H1 (cell line): ENCODE data around the gene MIEF2. TPM values are rescaled to one million over a fixed set of nuclear protein-coding genes. Genes with fewer than 3 reads are reported as not detected.

ENCODE experiments used
- ASH2L ChIP-seq: fragments of 200-600, 300-600 bp; sonication (generic); IDR thresholded peaks from one replicate; pipeline ENCODE4 v1.7.1; 2017; ENCODE audit warnings: low read length
- ATF2 ChIP-seq: IDR thresholded peaks from 2 replicates; pipeline ENCODE4 v1.6.1; 2012; ENCODE audit warnings: low read length, inconsistent platforms
- BRCA1 ChIP-seq: IDR thresholded peaks from 2 replicates; pipeline ENCODE4 v1.6.1; 2012; ENCODE audit warnings: low read depth, low read length, improper control_type of control experiment
- CBX8 ChIP-seq: fragments of 300-800, 300-1000 bp; sonication (generic); IDR thresholded peaks from 2 replicates; pipeline ENCODE4 v1.7.1; 2016; ENCODE audit warnings: low read depth, low read length, borderline replicate concordance
- CEBPB ChIP-seq: IDR thresholded peaks from 2 replicates; pipeline ENCODE4 v1.6.1; 2012; ENCODE audit warnings: low read depth, low read length
- EGR1 ChIP-seq: IDR thresholded peaks from 2 replicates; pipeline ENCODE4 v1.6.1; 2011; ENCODE audit warnings: low read depth, low read length, borderline replicate concordance
- FOSL1 ChIP-seq: IDR thresholded peaks from 2 replicates; pipeline ENCODE4 v1.6.1; 2011; ENCODE audit warnings: mild to moderate bottlenecking, low read depth, low read length, moderate library complexity; ENCODE audit not compliant: insufficient read depth
- GTF2F1 ChIP-seq: IDR thresholded peaks from 2 replicates; pipeline ENCODE4 v1.6.1; 2012; ENCODE audit warnings: low read depth, low read length, improper control_type of control experiment, borderline replicate concordance
- KDM1A ChIP-seq: fragments of 200-600, 300-600 bp; sonication (generic); IDR thresholded peaks from 2 replicates; pipeline ENCODE4 v1.7.1; 2016; ENCODE audit warnings: mild to moderate bottlenecking, low read length, borderline replicate concordance
- KDM4A ChIP-seq: IDR thresholded peaks from one replicate; pipeline ENCODE4 v1.7.1; 2012; ENCODE audit warnings: low read depth, mild to moderate bottlenecking, moderate library complexity, low read length, inconsistent platforms; ENCODE audit not compliant: severe bottlenecking
- KDM5A ChIP-seq: fragments of 200-600 bp; IDR thresholded peaks from 2 replicates; pipeline ENCODE4 v1.7.1; 2012; ENCODE audit warnings: mild to moderate bottlenecking, low read length, inconsistent platforms, mixed read lengths
- MAFK ChIP-seq: IDR thresholded peaks from 2 replicates; pipeline ENCODE4 v1.6.1; 2012; ENCODE audit warnings: low read depth, mild to moderate bottlenecking, improper control_type of control experiment, low read length
- NANOG ChIP-seq: IDR thresholded peaks from 2 replicates; pipeline ENCODE4 v1.6.1; 2011; ENCODE audit warnings: low read length, low read depth, mild to moderate bottlenecking, inconsistent platforms; ENCODE audit not compliant: insufficient read depth, poor library complexity, severe bottlenecking
- POLR2A ChIP-seq, 2 experiments: IDR thresholded peaks; 1 replicate in 1 of 2; 2 replicates in 1 of 2; pipeline ENCODE4 v1.6.1; 2011; ENCODE audit warnings: low read depth in 2 of 2, low read length in 2 of 2, mild to moderate bottlenecking in 2 of 2; ENCODE audit errors: control extremely low read depth in 1 of 2
- RFX5 ChIP-seq: IDR thresholded peaks from 2 replicates; pipeline ENCODE4 v1.6.1; 2011; ENCODE audit warnings: low read depth, low read length, improper control_type of control experiment, borderline replicate concordance
- RNF2 ChIP-seq: fragments of 200-900, 300-1000 bp; sonication (generic); IDR thresholded peaks from 2 replicates; pipeline ENCODE4 v1.7.1; 2016; ENCODE audit warnings: borderline replicate concordance, low read depth, mild to moderate bottlenecking, antibody characterized with exemption, low read length; ENCODE audit not compliant: poor library complexity, severe bottlenecking; ENCODE audit errors: missing control alignments
- RXRA ChIP-seq: IDR thresholded peaks from 2 replicates; pipeline ENCODE4 v1.6.1; 2011; ENCODE audit warnings: low read depth, mild to moderate bottlenecking, low read length, moderate library complexity; ENCODE audit not compliant: insufficient read depth
- TAF7 ChIP-seq: optimal IDR thresholded peaks from 2 replicates; pipeline ENCODE3; 2011; ENCODE audit warnings: low read depth, mild to moderate bottlenecking, inconsistent platforms, low read length, moderate library complexity, borderline replicate concordance
- ZNF274 ChIP-seq: IDR thresholded peaks from 2 replicates; pipeline ENCODE4 v1.7.0; 2012; ENCODE audit warnings: low read length, borderline replicate concordance; ENCODE audit errors: extremely low read depth
- polyA plus RNA-seq, 7 experiments: library from polyadenylated mRNA; depleted of rRNA in 3 of 7; stranded (reverse) in 5 of 7; unstranded in 2 of 7; fragments of >200 nt in 5 of 7; fragments of 200-250 nt in 2 of 7; gene quantifications; 1 replicate in 5 of 7; 2 replicates in 1 of 7; 4 replicates in 1 of 7; pipeline versions ENCODE4 v1.2.1 to v1.2.3, GENCODE V29; 2011 to 2013; ENCODE audit warnings: missing spikeins in 2 of 7, mixed read lengths in 2 of 7
- total RNA-seq: library from RNA; stranded (reverse); fragmentation: NEBNext Ultra II Directional; extraction: Animal tissue kit (Norgen Biotek cat#: 25700); gene quantifications from 2 replicates; pipeline ENCODE4 v1.2.1, GENCODE V29; 2021
- TF ChIP-seq, protein P1 (sequence below): IDR thresholded peaks from 2 replicates; pipeline ENCODE4 v1.6.1; 2011; ENCODE audit warnings: low read length, improper control_type of control experiment

Gene MIEF2
- total and polyA plus RNA-seq, 2 of the 8 experiments (the other 6 are each of a cell fraction or from before 2014, with no cell fraction given) = 9.9 to 24.9 TPM

- TF ChIP-seq RNF2 = no peak
- no peak for TF ChIP-seq MAFK
- no peak for TF ChIP-seq ATF2
- no peak for TF ChIP-seq CBX8
- TF ChIP-seq KDM5A = no peak
- no peak for TF ChIP-seq NANOG
- no peak for TF ChIP-seq RXRA
- TF ChIP-seq GTF2F1 = no peak
- TF ChIP-seq EGR1 = peak; percentile 90
- TF ChIP-seq KDM1A = no peak
- TF ChIP-seq RFX5 = no peak
- peak; percentile 37 for TF ChIP-seq TAF7
- TF ChIP-seq ZNF274 = no peak
- TF ChIP-seq CEBPB = no peak
- no peak for TF ChIP-seq FOSL1
- TF ChIP-seq BRCA1 = no peak
- TF ChIP-seq, protein P1, sequence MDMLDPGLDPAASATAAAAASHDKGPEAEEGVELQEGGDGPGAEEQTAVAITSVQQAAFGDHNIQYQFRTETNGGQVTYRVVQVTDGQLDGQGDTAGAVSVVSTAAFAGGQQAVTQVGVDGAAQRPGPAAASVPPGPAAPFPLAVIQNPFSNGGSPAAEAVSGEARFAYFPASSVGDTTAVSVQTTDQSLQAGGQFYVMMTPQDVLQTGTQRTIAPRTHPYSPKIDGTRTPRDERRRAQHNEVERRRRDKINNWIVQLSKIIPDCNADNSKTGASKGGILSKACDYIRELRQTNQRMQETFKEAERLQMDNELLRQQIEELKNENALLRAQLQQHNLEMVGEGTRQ = no peak
- TF ChIP-seq ASH2L = peak; percentile 38
- peak in 1 of 2 experiments; percentile 73; a peak in 2 of 3 replicates for TF ChIP-seq POLR2A (IDR thresholded peaks at IDR 0.05; ENCODE audit: control extremely low read depth in 1 of 2, low read depth in 2 of 2, low read length in 2 of 2)
- TF ChIP-seq KDM4A = no peak
Observed at GRCh38 chr17:18224387-18225120, 35.9 kb upstream of the MIEF2 start (continued).
